T1000 (cell line): ENCODE results near the gene KCNG2.

Experiments used
- DNase-seq: peaks from one replicate; lab custom pipeline; 2025; ENCODE audit warnings: mixed read lengths; lab: John Stamatoyannopoulos, UW

Gene KCNG2

DNA sequence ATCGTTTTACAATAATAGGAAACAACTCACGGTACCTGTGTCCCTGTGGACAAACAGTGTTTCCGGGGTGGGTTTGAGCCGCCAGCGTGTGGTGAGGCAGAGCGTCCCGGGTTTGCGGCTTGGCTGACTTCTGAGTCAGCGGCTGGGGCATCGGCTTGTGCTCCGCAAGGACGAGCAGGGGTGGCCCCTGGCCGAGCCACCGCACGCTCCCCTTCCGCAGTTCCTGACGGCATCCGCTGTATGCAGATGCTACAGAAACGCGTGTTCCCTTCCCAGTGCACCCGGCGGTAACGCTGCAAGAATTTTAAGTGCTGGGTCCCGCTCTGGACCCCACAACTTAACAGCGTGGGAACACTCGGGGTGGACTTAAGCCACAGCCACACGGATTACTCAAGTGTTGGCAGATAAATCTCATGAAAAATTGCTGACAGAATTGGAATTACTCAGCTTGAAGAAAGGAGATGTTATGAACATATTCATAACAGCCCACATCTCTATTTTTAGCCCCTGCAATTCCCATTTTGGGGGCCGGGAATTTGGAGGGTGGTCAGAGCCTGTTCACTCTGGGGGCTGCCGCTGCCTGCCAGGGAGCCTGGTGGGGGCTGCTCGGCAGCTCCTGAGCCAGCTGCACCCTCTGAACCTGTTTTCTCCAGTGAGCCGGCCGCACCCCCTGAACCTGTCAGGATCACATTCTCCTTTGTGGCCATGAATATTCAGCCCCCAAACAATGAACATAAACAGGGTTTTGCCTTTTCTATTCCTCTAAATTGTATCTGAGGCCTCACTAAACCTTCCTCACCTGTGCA, 12.6 kb upstream of the KCNG2 start:
- no peak for DNase-seq

DNA sequence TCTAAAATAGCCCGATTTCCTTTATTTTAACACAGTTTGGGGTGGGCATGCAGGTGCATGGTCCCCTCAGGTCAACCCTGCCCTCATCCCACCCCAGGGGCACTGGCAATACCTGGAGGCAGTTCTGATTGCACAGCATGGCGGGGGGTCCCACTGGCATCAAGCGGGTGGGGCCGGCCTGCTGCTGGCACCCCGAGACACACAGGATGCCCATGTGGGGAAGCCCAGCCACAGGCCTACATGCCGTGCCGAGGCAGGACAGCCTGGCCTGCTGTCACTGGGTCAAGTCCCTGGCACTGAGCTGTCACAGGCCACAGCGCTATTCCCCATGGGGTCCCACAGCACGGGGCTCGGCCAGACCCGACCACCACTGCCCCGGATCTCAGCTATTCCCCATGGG, 11.9 kb upstream of the KCNG2 start:
- no peak for DNase-seq

GRCh38 chr18:79786304-79786703, 11.4 kb upstream of the KCNG2 start:
- DNase-seq = no peak

DNA sequence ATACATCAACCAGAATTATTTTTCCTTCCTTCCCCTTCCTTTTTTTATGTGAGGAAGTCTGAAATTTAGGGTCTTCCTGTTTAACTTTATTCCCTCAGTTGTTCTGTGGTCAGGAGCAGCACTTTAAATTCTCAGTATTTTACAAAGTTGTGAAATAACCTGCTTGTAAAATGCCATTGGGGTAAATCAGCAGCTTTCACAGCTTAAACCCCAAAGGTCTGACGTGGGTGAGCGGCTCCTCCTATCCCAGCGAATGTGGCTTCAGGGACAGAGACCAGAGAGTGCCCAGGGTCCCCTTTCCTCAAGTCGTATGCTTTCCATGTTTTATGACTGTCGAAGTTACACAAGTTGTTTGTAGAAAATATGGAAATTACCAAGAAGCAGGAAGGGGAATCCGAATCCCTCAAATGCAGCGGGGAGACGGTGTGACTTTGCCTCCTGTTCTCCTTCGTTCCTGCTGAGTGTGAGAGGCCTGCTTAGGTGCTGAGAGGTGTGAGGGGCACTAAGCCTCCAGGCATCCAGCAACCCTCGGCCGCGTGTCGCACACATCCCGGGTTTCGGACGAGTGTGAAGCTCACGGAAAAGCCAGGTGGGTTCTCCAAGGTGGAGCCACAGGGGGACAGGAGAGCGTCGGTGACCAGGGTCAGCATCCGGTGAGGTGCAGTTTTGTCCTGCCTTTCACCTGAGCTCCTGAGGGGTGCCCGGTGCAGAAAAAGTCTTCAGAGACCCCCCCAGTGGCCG, 10.8 kb upstream of the KCNG2 start:
- no peak for DNase-seq

DNA sequence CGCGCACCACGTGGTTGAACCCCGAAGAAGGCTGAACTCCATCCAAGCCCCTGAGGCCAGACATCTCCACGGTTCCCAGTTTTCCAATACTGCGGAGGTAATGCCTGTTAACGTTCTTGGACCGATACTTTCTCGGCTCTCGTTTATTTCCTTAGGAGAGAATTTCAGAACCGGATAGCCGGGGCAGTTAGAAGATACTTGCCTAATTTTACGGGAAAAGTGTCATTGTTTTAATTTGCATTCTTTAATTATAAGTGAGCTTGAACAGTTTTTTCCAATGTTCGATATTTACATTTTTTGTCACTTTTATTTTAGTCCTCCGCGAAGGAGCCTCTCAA, 10.2 kb upstream of the KCNG2 start:
- DNase-seq = no peak

DNA sequence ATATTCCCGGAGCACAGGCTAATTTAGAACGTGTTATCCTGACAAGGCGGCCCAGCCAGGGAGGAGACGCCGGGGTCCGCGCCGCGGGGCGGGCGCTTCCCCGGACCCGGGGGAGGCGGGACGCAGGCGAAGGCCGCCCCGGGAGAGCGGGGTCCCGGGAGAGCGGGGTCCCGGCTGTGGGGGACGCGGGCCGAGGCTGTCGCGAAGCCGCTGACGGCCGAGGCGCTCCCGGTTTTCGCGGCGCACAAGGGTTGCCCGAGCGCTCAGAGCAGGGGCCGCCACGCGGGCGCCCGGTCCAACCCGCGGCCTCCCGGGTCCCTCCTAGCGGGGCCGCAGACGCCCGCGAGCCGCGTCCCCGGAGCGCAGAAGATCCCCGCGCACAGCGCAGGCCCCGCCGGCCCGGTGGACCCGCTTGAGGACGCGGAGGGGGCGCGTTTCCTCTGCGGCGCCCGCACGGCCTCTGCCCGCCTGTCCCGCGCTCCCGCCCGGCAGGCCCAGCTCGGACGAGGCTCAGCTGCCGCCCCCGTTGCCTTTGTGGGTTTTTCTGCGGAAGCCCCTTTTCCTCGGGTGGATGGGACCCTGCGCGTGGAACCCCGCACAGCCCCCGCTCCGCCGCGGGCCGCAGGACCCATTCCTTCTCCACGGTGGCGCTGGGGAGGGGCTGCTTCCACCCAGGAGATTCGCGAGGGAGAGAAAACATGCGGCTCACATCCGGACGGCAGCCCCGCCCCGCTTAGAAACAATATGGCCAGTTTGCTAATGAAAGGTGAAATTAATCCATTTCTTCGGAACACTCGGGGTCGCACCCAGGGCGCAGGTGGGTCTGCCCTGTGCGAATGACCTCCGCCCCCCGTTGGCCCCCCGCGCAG, 9.6 kb upstream of the KCNG2 start:
- no peak for DNase-seq

- no peak for DNase-seq
Measured at GRCh38 chr18:79788734-79789085, 9.0 kb upstream of the KCNG2 start.

DNA sequence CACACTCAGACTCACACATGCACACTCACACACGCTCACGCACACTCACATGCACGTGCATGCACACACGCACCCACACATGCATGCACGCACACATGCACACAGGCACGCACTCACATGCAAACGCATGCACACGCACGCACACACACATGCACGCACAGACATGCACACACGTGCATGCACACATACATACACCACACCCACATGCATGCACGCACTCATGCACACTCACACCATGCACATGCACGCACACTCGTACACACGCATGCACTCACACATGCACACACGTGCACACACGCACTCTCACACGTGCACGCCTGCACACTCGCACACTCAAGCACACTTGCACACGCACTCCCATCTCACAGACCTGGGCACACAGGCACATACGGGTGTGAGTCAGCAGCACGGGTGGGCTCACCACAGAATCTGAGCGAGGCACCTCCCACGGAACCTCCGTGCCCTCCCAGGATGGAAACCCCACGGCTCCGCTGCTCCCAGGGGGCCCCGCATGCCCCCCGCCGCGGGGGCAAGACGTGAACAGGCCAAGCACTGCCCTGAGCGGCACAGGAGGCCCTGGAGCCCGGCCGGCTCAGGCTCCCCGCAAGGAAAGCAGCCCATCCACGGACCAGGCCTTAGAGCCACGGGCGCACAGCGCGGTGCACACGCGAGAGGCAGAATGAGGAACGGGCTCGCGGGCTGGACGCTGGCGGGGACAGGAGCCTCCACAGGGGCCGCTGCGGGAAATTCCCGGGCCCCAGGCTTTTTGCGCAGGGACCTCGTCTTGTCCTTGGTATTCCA, 8.4 kb upstream of the KCNG2 start:
- DNase-seq = no peak

GRCh38 chr18:79789901-79790890, 7.5 kb upstream of the KCNG2 start:
- DNase-seq = no peak

DNA sequence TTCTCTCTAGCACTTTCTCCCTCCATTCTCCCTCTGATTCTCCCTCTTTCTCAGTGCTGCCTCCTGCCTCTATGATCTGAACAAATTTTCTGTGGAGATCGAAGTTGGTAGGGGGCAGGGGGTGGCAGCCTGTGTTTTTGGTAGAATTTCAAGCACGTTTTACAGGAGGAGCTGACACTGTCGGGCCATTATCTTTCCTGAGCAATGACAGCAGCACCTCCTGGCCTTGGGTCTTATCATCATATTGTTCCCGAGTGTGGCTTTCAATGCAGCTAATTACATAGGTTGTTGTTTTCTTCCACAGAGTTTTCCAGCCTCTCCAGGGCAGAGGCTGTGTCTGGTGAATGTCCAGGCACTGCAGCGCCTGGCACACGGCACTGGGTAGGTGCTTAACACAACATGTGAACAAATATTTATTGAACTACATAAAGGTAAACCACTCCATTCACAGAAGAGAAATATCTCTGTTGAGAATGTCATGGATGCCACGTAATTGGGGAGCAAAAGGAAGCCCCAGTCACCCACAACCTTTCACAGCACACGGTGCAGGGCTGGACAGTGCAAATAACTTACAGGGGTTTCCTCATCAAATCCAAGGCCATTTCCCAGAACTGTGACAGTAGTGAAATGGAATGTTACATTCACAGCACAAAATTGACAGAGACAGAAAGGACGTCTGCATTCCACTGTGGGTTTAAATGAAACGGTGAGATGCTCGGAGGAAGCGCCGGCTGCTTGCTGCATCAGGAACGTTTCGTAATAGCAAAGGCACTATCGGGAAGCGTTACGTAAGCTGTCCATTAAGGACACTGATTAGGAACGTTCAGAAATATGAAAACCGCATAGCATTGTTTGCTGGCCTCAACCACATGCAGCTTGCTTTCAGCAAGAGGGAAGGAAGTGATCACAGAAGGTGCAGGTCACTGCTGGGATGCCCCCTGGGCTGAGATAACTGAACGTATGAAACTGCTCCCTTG, 6.5 kb upstream of the KCNG2 start:
- DNase-seq = peak; percentile 14

- no peak for DNase-seq
Measured at GRCh38 chr18:79792096-79792987, 5.4 kb upstream of the KCNG2 start.

- DNase-seq = no peak
Measured at GRCh38 chr18:79792988-79793355, 4.8 kb upstream of the KCNG2 start.

DNA sequence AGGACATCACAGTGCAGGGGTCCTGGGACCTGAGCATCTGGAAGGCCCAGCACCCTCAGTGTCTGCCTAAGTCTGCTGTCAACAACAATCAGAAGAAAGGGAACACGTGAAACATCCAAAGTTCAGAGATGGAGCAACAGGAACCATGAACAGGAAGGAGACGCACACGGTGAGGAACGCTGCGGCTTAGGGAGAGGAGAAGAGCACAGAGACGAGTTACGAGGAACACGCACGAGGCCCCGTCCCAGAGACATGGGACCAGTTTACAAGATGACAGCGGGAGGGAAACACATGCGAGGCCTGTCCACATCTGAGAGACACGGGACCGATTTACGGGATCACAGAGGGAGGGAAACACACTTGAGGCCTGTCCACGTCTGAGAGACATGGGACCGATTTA, 2.9 kb upstream of the KCNG2 start:
- no peak for DNase-seq

DNA sequence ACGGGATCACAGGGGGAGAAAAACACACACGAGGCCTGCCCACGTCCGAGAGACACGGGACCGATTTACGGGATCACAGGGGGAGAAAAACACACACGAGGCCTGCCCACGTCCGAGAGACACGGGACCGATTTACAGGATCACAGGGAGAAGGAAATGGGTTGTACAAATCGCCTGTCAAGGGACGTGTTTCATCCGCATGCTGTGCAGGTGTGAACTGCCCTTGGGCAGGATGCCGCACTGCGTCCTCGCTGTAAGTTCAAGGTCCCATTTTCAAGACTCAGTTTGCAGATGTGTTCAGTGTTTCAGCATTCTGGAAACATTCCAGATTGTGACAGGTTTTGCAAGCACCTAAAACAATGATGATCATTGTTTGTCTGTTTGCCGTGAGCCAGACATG, 2.3 kb upstream of the KCNG2 start:
- no peak for DNase-seq

DNA sequence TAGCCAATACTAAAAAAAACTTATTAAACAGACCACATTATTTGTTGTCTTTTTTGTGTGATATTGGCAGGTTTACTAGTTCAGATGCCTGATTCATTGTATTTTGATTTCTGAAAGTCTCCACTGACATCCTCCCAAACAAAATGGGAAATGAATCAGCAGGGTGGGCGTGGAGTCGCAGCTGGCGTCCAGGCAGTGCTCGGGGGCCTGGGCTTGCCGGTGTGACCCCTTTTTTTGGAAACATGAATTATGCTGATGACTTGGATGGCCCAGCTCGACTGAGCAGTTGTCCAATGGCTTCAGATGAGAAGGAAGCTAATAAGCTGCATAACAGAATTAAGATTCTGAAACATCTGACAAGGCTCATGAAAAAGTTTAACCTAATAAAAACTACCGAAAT, 1.7 kb upstream of the KCNG2 start:
- DNase-seq = no peak

- DNase-seq = no peak
Measured at GRCh38 chr18:79796531-79797405, 970 bp upstream of the KCNG2 start.

DNA sequence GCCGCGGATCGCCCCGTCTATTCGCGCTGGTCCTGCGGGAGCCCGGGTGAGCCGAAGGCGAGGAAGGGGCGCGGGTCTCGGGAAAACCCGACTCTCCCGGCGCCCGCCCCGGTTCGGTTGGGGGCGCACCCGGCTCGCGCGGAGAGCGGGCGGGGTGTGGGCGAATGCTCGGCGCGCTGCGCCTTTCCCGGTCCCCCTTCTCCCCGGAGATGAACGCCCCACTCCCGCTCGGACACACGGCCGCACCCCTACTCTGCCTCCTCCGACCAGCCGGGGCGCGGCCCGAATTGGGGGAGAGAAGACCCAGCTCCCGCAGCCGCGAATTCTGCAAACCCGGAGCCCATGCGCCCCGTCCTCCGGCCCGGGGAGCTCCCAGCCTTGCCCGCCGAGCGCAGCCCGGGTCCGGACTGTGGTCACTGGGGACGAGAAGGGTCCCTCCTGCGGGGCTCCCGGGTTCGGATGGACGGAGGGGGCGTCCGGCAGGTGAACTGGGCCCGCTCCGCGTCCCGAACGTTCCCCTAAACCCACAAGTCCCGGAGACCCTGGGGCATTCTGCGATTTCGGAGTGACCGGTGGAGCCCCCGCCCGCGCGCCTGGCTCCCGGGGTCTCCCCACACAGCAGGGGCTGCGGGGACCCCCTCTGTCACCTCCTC, 734 bp downstream of the KCNG2 start:
- no peak for DNase-seq
